ENCODE data around the gene MYOZ2. TPM values are rescaled to one million over a fixed set of nuclear protein-coding genes. Genes with fewer than 3 reads are reported as not detected.

Gene MYOZ2
- total RNA-seq, 4 donors from 2014 or later: not detected

GRCh38 chr4:119116925-119117900, 18.4 kb upstream of the MYOZ2 start:
- 48 to 51% methylated on average over 3 of the region's 3 CpGs for WGBS, 2 donors
- no peak overlapping the region for H3K4me3 ChIP-seq (ENCODE audit: low read depth, poor library complexity, severe bottlenecking)
- intact Hi-C loops (cut with DNase I; ENCODE audit: low total_unique reads): no loop called here
- DNase-seq (ENCODE audit: low spot score in 2 of 2): no peak
- TF ChIP-seq POLR2A (IDR thresholded peaks at IDR 0.05): no peak
- no peak for TF ChIP-seq CTCF (IDR thresholded peaks at IDR 0.05)

GRCh38 chr4:119118397-119118796, 17.2 kb upstream of the MYOZ2 start:
- WGBS, 2 donors: 63 to 70% methylated on average over 2 of the region's 2 CpGs
- intact Hi-C loops (cut with DNase I; ENCODE audit: low total_unique reads): no loop called here
- TF ChIP-seq CTCF (IDR thresholded peaks at IDR 0.05) (no peak), POLR2A (IDR thresholded peaks at IDR 0.05) (no peak)
- H3K4me3 ChIP-seq (ENCODE audit: low read depth, poor library complexity, severe bottlenecking): no peak overlapping the region
- DNase-seq (ENCODE audit: low spot score in 2 of 2): no peak

- TF ChIP-seq POLR2A (IDR thresholded peaks at IDR 0.05): no peak
- TF ChIP-seq CTCF (IDR thresholded peaks at IDR 0.05): no peak
- intact Hi-C loops (cut with DNase I; ENCODE audit: low total_unique reads): no loop called here
- H3K4me3 ChIP-seq (ENCODE audit: low read depth, poor library complexity, severe bottlenecking): no peak overlapping the region
- no peak for DNase-seq (ENCODE audit: low spot score in 2 of 2)
These were observed 11.3 kb upstream of the MYOZ2 start for GRCh38 chr4:119124352-119124751.

- intact Hi-C loops (cut with DNase I; ENCODE audit: low total_unique reads): no loop called here
- no peak for TF ChIP-seq CTCF (IDR thresholded peaks at IDR 0.05)
- H3K4me3 ChIP-seq (ENCODE audit: low read depth, poor library complexity, severe bottlenecking): no peak overlapping the region
- DNase-seq (ENCODE audit: low spot score in 2 of 2): no peak
These were observed 9.7 kb upstream of the MYOZ2 start for GRCh38 chr4:119125931-119126330.

- no peak for DNase-seq (ENCODE audit: low spot score in 2 of 2)
- WGBS, 2 donors: 59 to 71% methylated on average over 3 of the region's 3 CpGs
- no peak for TF ChIP-seq POLR2A (IDR thresholded peaks at IDR 0.05)
- TF ChIP-seq CTCF (IDR thresholded peaks at IDR 0.05): no peak
- intact Hi-C loops (cut with DNase I; ENCODE audit: low total_unique reads): no loop called here
- no peak overlapping the region for H3K4me3 ChIP-seq (ENCODE audit: low read depth, poor library complexity, severe bottlenecking)
These were observed 7.5 kb upstream of the MYOZ2 start for GRCh38 chr4:119128148-119128547.

All from lower leg skin (tissue), 4 donors.